H9 (cell line): ENCODE data around the gene PPM1H. TPM values are rescaled to one million over a fixed set of nuclear protein-coding genes. Genes with fewer than 3 reads are reported as not detected.

ENCODE experiments used
- DNase-seq: peaks from one replicate; pipeline ENCODE4 v3.0.0-alpha.2; 2017
- H2AFZ ChIP-seq: one replicate; pipeline ENCODE4 v1.6.1; 2013; ENCODE audit warnings: mild to moderate bottlenecking, low read length, control low read depth, moderate library complexity
- H2AK5ac ChIP-seq: 2 replicates; pipeline ENCODE4 v1.6.1; 2013; ENCODE audit warnings: low read length, control low read depth, mixed read lengths; ENCODE audit not compliant: insufficient read length
- H2BK120ac ChIP-seq: one replicate; pipeline ENCODE4 v1.6.1; 2013; ENCODE audit warnings: low read depth, mild to moderate bottlenecking, low read length, control low read depth, inconsistent platforms; ENCODE audit not compliant: poor library complexity, severe bottlenecking
- H2BK12ac ChIP-seq: 2 replicates; pipeline ENCODE4 v1.6.1; 2013; ENCODE audit warnings: low read length, control low read depth, mixed read lengths, low read depth; ENCODE audit not compliant: insufficient read length
- H2BK15ac ChIP-seq: 2 replicates; pipeline ENCODE4 v1.6.1; 2013; ENCODE audit warnings: low read depth, low read length, control low read depth
- H2BK20ac ChIP-seq: one replicate; pipeline ENCODE4 v1.6.1; 2013; ENCODE audit warnings: low read depth, mild to moderate bottlenecking, low read length, control low read depth, inconsistent platforms; ENCODE audit not compliant: poor library complexity, severe bottlenecking
- H2BK5ac ChIP-seq: 2 replicates; pipeline ENCODE4 v1.6.1; 2013; ENCODE audit warnings: low read length, control low read depth, mixed read lengths; ENCODE audit not compliant: insufficient read length
- H3K14ac ChIP-seq: 2 replicates; pipeline ENCODE4 v1.6.1; 2013; ENCODE audit warnings: low read length, control low read depth; ENCODE audit not compliant: insufficient read depth
- H3K18ac ChIP-seq: 2 replicates; pipeline ENCODE4 v1.6.1; 2013; ENCODE audit warnings: low read depth, mild to moderate bottlenecking, mixed read lengths, low read length, control low read depth; ENCODE audit not compliant: insufficient read length
- H3K23ac ChIP-seq: 2 replicates; pipeline ENCODE4 v1.6.1; 2013; ENCODE audit warnings: low read length, control low read depth, mixed read lengths, low read depth; ENCODE audit not compliant: insufficient read length
- H3K23me2 ChIP-seq: 2 replicates; pipeline ENCODE4 v1.6.1; 2013; ENCODE audit warnings: low read depth, mild to moderate bottlenecking, mixed read lengths, low read length, control low read depth; ENCODE audit not compliant: insufficient read length, poor library complexity, severe bottlenecking
- H3K27ac ChIP-seq: 2 replicates; pipeline ENCODE4 v1.5.1; 2013; ENCODE audit warnings: low read length, control low read depth, mixed read lengths, low read depth; ENCODE audit not compliant: insufficient read length
- H3K27me3 ChIP-seq: 2 replicates; pipeline ENCODE4 v1.6.1; 2013; ENCODE audit warnings: low read length, control low read depth, inconsistent platforms; ENCODE audit not compliant: insufficient read depth
- H3K4ac ChIP-seq: 2 replicates; pipeline ENCODE4 v1.6.1; 2013; ENCODE audit warnings: low read depth, mild to moderate bottlenecking, control low read depth, inconsistent platforms, low read length, moderate library complexity
- H3K4me1 ChIP-seq: 2 replicates; pipeline ENCODE4 v1.6.1; 2013; ENCODE audit warnings: low read length, control low read depth, inconsistent platforms; ENCODE audit not compliant: insufficient read depth
- H3K4me2 ChIP-seq: 2 replicates; pipeline ENCODE4 v1.6.1; 2013; ENCODE audit warnings: low read length, control low read depth, mixed read lengths; ENCODE audit not compliant: insufficient read length, insufficient read depth
- H3K56ac ChIP-seq: 2 replicates; pipeline ENCODE4 v1.6.1; 2013; ENCODE audit warnings: low read depth, mild to moderate bottlenecking, mixed read lengths, low read length, control low read depth; ENCODE audit not compliant: insufficient read length
- H3K79me1 ChIP-seq: 2 replicates; pipeline ENCODE4 v1.6.1; 2013; ENCODE audit warnings: low read depth, mild to moderate bottlenecking, moderate library complexity, low read length, control low read depth, inconsistent platforms; ENCODE audit not compliant: insufficient read depth, poor library complexity, severe bottlenecking
- H3K79me2 ChIP-seq: 2 replicates; pipeline ENCODE4 v1.6.1; 2013; ENCODE audit warnings: low read length, control low read depth, inconsistent platforms; ENCODE audit not compliant: insufficient read depth
- H3K9ac ChIP-seq: 2 replicates; pipeline ENCODE4 v1.6.1; 2013; ENCODE audit warnings: low read length, control low read depth, mixed read lengths; ENCODE audit not compliant: insufficient read length; ENCODE audit errors: extremely low read depth
- H3K9me3 ChIP-seq: one replicate; pipeline ENCODE4 v1.6.1; 2013; ENCODE audit warnings: low read depth, low read length, inconsistent platforms; ENCODE audit not compliant: control insufficient read depth
- H3T11ph ChIP-seq: one replicate; pipeline ENCODE4 v1.6.1; 2013; ENCODE audit warnings: mild to moderate bottlenecking, low read length, control low read depth, inconsistent platforms
- H4K20me1 ChIP-seq: one replicate; pipeline ENCODE4 v1.6.1; 2013; ENCODE audit not compliant: control insufficient read depth, insufficient read length, insufficient read depth
- H4K5ac ChIP-seq: 2 replicates; pipeline ENCODE4 v1.6.1; 2013; ENCODE audit warnings: low read depth, mild to moderate bottlenecking, mixed read lengths, low read length, control low read depth; ENCODE audit not compliant: insufficient read length
- H4K8ac ChIP-seq: replicated peaks from 2 replicates; pipeline ENCODE4 v1.6.1; 2013; ENCODE audit warnings: low read length, control low read depth, mixed read lengths, low read depth; ENCODE audit not compliant: insufficient read length
- H4K91ac ChIP-seq: 2 replicates; pipeline ENCODE4 v1.6.1; 2013; ENCODE audit warnings: low read depth, mild to moderate bottlenecking, moderate library complexity, mixed read lengths, low read length, control low read depth; ENCODE audit not compliant: insufficient read length
- H3K27ac Mint-ChIP-seq, 3 experiments: 2 replicates in 2 of 3; 3 replicates in 1 of 3; pipeline ENCODE4 v1.8.0; 2020 to 2021; ENCODE audit warnings: mixed read lengths in 3 of 3, mild to moderate bottlenecking in 1 of 3, moderate library complexity in 1 of 3
- H3K27me3 Mint-ChIP-seq: 2 replicates; pipeline ENCODE4 v1.8.0; 2021; ENCODE audit warnings: low read depth, mild to moderate bottlenecking, moderate library complexity, mixed read lengths
- H3K36me3 Mint-ChIP-seq, 3 experiments: 2 replicates in 2 of 3; 3 replicates in 1 of 3; pipeline ENCODE4 v1.8.0; 2020 to 2021; ENCODE audit warnings: low read depth in 3 of 3, mixed read lengths in 3 of 3; ENCODE audit not compliant: insufficient read depth in 1 of 3
- H3K4me1 Mint-ChIP-seq, 2 experiments: 2 replicates each; pipeline ENCODE4 v1.8.0; 2020; ENCODE audit warnings: mixed read lengths in 2 of 2
- H3K4me3 Mint-ChIP-seq, 2 experiments: 2 replicates in 1 of 2; 3 replicates in 1 of 2; pipeline ENCODE4 v1.8.0; 2020 to 2021; ENCODE audit warnings: mild to moderate bottlenecking in 2 of 2, mixed read lengths in 2 of 2, moderate library complexity in 1 of 2
- H3K9me3 Mint-ChIP-seq, 2 experiments: 2 replicates in 1 of 2; 3 replicates in 1 of 2; pipeline ENCODE4 v1.8.0; 2020; ENCODE audit warnings: mild to moderate bottlenecking in 2 of 2, mixed read lengths in 2 of 2, moderate library complexity in 1 of 2
- WGBS: extraction: QIAGEN DNeasy Blood & Tissue Kit; methylation state at CpG from one replicate; pipeline ENCODE4 v1.1.7; 2013; ENCODE audit warnings: missing lambda C conversion rate, low lambda C conversion rate, mixed read lengths; ENCODE audit not compliant: insufficient read length; ENCODE audit errors: extremely low coverage; 5-methylcytosine and 5-hydroxymethylcytosine counted together
- total RNA-seq: library from RNA; stranded (reverse); gene quantifications from 2 replicates; pipeline ENCODE4 v1.2.1, GENCODE V29; 2021
- TF ChIP-seq, protein P1 (sequence below): fragments of 200-600 bp; sonication (generic); conservative IDR thresholded peaks from 3 replicates; pipeline ENCODE4 v1.8.0; 2021; ENCODE audit warnings: antibody characterized with exemption, mild to moderate bottlenecking

PPM1H gene
- total RNA-seq, 1 experiment from 2014 or later: 22.1 TPM

- no CpG with 5 or more reads among the region's 7 CpGs for WGBS
- Histone ChIP-seq H3K23ac (no peak overlapping the region), H3K4ac (no peak overlapping the region)
Measured at GRCh38 chr12:62969695-62970094, 34.7 kb upstream of the PPM1H start.

More at GRCh38 chr12:62969695-62970094, 34.7 kb upstream of the PPM1H start:
- no peak overlapping the region for H3K4me3 Mint-ChIP-seq
- no peak overlapping the region for H2BK20ac ChIP-seq
- no peaks in the 10 kb centered on the region for H3K9me3 ChIP-seq
- H3K27me3 Mint-ChIP-seq: peaks cover 11% of the 10 kb centered on the region
- peaks cover 8 to 11% of the 10 kb centered on the region in 2 experiments for H3K4me1 Mint-ChIP-seq
- no peak overlapping the region for H2AFZ ChIP-seq
- no peak overlapping the region for H2AK5ac ChIP-seq
- H3T11ph ChIP-seq: no peak overlapping the region
- no peaks in the 10 kb centered on the region for H3K79me2 ChIP-seq
- H3K14ac ChIP-seq: no peak overlapping the region
- H3K27me3 ChIP-seq: no peaks in the 10 kb centered on the region
- no peaks in the 10 kb centered on the region for H4K20me1 ChIP-seq
- DNase-seq: no peak
- no peak overlapping the region for H3K4me2 ChIP-seq
- TF ChIP-seq, protein P1, sequence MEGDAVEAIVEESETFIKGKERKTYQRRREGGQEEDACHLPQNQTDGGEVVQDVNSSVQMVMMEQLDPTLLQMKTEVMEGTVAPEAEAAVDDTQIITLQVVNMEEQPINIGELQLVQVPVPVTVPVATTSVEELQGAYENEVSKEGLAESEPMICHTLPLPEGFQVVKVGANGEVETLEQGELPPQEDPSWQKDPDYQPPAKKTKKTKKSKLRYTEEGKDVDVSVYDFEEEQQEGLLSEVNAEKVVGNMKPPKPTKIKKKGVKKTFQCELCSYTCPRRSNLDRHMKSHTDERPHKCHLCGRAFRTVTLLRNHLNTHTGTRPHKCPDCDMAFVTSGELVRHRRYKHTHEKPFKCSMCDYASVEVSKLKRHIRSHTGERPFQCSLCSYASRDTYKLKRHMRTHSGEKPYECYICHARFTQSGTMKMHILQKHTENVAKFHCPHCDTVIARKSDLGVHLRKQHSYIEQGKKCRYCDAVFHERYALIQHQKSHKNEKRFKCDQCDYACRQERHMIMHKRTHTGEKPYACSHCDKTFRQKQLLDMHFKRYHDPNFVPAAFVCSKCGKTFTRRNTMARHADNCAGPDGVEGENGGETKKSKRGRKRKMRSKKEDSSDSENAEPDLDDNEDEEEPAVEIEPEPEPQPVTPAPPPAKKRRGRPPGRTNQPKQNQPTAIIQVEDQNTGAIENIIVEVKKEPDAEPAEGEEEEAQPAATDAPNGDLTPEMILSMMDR: no peak
- H4K8ac ChIP-seq: no peak overlapping the region
- H3K36me3 Mint-ChIP-seq: no peaks in the 10 kb centered on the region
- H3K18ac ChIP-seq: no peak overlapping the region
- no peak overlapping the region for H3K9ac ChIP-seq
- no peak overlapping the region for H2BK12ac ChIP-seq
- no peaks in the 10 kb centered on the region for H3K4me1 ChIP-seq
- no peak overlapping the region for H2BK15ac ChIP-seq
- H4K91ac ChIP-seq: no peak overlapping the region
- H2BK5ac ChIP-seq: no peak overlapping the region
- H4K5ac ChIP-seq: no peak overlapping the region
- no peak overlapping the region for H2BK120ac ChIP-seq
- no peaks in the 10 kb centered on the region for H3K23me2 ChIP-seq
- H3K9me3 Mint-ChIP-seq: no peaks in the 10 kb centered on the region
- H3K79me1 ChIP-seq: no peaks in the 10 kb centered on the region
- no peak overlapping the region for H3K56ac ChIP-seq
- H3K27ac Mint-ChIP-seq: no peak overlapping the region
- no peak overlapping the region for H3K27ac ChIP-seq
